Tibial nerve (tissue), 4 donors: ENCODE results near the gene SOWAHB. TPM values are rescaled to one million over a fixed set of nuclear protein-coding genes. Genes with fewer than 3 reads are reported as not detected.

Source experiments
- DNase-seq, 2 donors: peaks; one replicate each; pipeline ENCODE4 v3.0.0-alpha.2; 2019; ENCODE audit warnings: low spot score in 2 of 2
- H3K27ac ChIP-seq, 4 donors: fragments of 200-600 bp; sonication (generic) in 3 of 4; one replicate each; pipeline ENCODE4 v1.5.1; 2017 to 2019; ENCODE audit warnings: mild to moderate bottlenecking in 1 of 4
- H3K27me3 ChIP-seq, 2 donors: fragments of 200-600 bp; sonication (generic) in 1 of 2; one replicate each; pipeline versions ENCODE4 v1.5.1 to v1.6.0; 2017 to 2019
- H3K36me3 ChIP-seq, 3 donors: fragments of 200-600 bp; sonication (generic); one replicate each; pipeline ENCODE4 v1.5.1; 2018 to 2019
- H3K4me1 ChIP-seq, 4 donors: fragments of 200-600 bp; sonication (generic) in 3 of 4; one replicate each; pipeline ENCODE4 v1.5.1; 2017 to 2019
- H3K4me3 ChIP-seq, 4 donors: fragments of 200-600 bp; sonication (generic) in 3 of 4; one replicate each; pipeline ENCODE4 v1.5.1; 2017 to 2019; ENCODE audit warnings: mild to moderate bottlenecking in 1 of 4, moderate library complexity in 1 of 4
- H3K9me3 ChIP-seq, 4 donors: fragments of 200-600 bp; sonication (generic) in 3 of 4; one replicate each; pipeline ENCODE4 v1.5.1; 2017 to 2019
- CTCF ChIP-seq, 5 experiments: fragments of 200-600 bp in 3 of 5; fragments of 450-650 bp in 2 of 5; sonication (generic) in 3 of 5; IDR thresholded peaks; one replicate each; pipeline ENCODE4 v1.5.1; 2016 to 2019; ENCODE audit warnings: antibody characterized with exemption in 5 of 5, mild to moderate bottlenecking in 3 of 5, moderate library complexity in 2 of 5
- EP300 ChIP-seq, 2 donors: sonication (generic); formaldehyde crosslinking; IDR thresholded peaks; one replicate each; pipeline ENCODE4 v1.6.1; 2017; ENCODE audit warnings: antibody characterized with exemption in 2 of 2, mild to moderate bottlenecking in 1 of 2
- POLR2A ChIP-seq, 2 donors: fragments of 450-650 bp; IDR thresholded peaks; one replicate each; pipeline ENCODE4 v1.6.1; 2017; ENCODE audit warnings: antibody characterized with exemption in 2 of 2, mild to moderate bottlenecking in 2 of 2, moderate library complexity in 2 of 2
- WGBS, 2 donors: methylation state at CpG; one replicate each; pipeline ENCODE4 v1.1.5; 2018; 5-methylcytosine and 5-hydroxymethylcytosine counted together
- total RNA-seq, 4 donors: library from RNA; depleted of rRNA; stranded (reverse); fragments of >200 nt; gene quantifications; one replicate each; pipeline ENCODE4 v1.1.0, GENCODE V29; 2016

Gene SOWAHB, protein sequence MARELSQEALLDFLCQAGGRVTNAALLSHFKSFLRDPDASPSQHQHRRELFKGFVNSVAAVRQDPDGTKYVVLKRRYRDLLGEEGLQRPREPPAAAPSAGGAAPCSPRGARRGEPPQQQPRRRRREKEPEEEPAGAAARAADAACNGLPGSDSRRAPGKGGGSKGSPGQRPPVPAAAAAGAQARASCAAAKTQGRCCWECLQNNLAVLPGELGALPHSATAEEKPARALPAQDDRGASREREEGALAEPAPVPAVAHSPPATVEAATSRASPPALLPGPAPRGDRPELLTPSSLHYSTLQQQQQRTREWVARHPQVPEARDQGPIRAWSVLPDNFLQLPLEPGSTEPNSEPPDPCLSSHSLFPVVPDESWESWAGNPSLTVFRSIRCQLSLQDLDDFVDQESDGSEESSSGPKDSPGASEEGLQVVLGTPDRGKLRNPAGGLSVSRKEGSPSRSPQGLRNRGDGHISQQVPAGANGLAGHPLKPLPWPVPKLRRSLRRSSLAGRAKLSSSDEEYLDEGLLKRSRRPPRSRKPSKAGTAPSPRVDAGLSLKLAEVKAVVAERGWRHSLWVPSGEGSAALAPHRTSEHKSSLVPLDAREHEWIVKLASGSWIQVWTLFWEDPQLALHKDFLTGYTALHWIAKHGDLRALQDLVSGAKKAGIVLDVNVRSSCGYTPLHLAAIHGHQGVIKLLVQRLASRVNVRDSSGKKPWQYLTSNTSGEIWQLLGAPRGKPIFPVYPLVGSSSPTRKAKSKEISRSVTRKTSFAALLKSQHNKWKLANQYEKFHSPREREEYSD
- total RNA-seq, result under 1 TPM in 2 of 4 donors, not detected in 2; 0.21 to 0.90 TPM

DNA sequence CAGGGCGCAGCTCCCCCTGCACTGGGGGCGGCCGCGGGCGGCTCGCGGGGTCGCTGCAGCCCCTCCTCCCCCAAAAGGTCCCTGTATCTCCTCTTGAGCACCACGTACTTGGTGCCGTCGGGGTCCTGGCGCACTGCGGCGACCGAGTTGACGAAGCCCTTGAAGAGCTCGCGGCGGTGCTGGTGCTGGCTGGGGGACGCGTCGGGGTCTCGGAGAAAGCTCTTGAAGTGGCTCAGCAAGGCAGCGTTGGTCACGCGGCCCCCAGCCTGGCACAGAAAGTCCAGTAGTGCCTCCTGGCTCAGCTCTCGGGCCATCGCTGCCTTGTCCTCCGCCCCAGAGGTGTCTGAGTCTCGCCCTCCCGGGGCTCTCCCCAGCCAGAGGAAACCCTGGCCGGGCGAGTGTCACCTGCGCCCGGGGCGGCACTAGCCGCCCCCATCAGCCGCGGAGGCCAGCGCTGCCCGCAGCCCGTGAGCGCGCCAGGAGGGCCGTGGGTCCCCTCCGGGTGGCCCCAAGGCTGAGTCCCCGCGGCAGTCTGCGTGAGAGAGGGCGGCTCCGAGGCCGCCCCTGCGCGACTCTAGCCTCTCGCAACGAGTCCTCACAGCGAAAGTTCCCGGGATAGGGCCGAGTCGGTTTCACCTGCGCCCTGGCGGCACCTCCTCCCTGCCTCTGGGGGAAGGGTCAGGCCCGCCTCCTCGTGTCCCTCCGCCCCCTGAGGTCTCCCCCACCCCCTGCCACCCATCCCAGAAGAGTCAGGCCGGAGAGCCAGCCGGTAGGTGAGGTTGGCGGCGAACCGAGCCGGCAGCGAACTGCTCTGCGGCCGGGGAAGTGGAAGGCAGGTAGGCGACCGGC is at the start of gene SOWAHB:
Gene SOWAHB (minus strand): TSS at position 609 of the 849 bp plus-strand sequence. CDS start 295 bp downstream, at position 314.
- Histone ChIP-seq H3K4me3 (peak within 1 kb of the TSS; percentile 29 to 52 (median 45)), H3K27ac (peak within 1 kb of the TSS in 1 of 4 donors; percentile 71), H3K36me3 (no peaks in the 10 kb centered on the region), H3K9me3 (no peaks in the 10 kb centered on the region), H3K27me3 (peaks cover 0 to 54% of the 10 kb centered on the region in 2 donors), H3K4me1 (peaks cover 0 to 22% (median 6%) of the 10 kb centered on the region in 4 donors)
- no peak for TF ChIP-seq POLR2A (IDR thresholded peaks at IDR 0.05)
- no peak for TF ChIP-seq EP300 (IDR thresholded peaks at IDR 0.05)
- no peak for TF ChIP-seq CTCF (IDR thresholded peaks at IDR 0.05)
- WGBS, 2 donors, result 4 to 5% methylated on average over 12 to 65 of the region's 76 CpGs
- DNase-seq, result no peak

GRCh38 chr4:76947369-76947768 is 49.4 kb upstream of the SOWAHB start:
- peak overlapping the region in 2 of 4 donors; percentile 90 to 95 for H3K27ac ChIP-seq
- H3K36me3 ChIP-seq, result no peaks in the 10 kb centered on the region
- 66 to 86% methylated on average over 2 of the region's 2 CpGs for WGBS, 2 donors
- H3K27me3 ChIP-seq, result no peaks in the 10 kb centered on the region
- no peak overlapping the region for H3K4me3 ChIP-seq
- TF ChIP-seq EP300 (IDR thresholded peaks at IDR 0.05), result no peak
- no peak for TF ChIP-seq POLR2A (IDR thresholded peaks at IDR 0.05)
- TF ChIP-seq CTCF (IDR thresholded peaks at IDR 0.05), result no peak
- peaks cover 0 to 18% (median 0%) of the 10 kb centered on the region in 4 donors for H3K9me3 ChIP-seq
- no peak for DNase-seq
- peaks cover 0 to 27% (median 4%) of the 10 kb centered on the region in 4 donors for H3K4me1 ChIP-seq

GRCh38 chr4:76943790-76944189 is 45.8 kb upstream of the SOWAHB start:
- peaks cover 0 to 39% (median 2%) of the 10 kb centered on the region in 4 donors for H3K9me3 ChIP-seq
- WGBS, 2 donors, result 92 to 95% methylated on average over 1 of the region's 1 CpG
- H3K27ac ChIP-seq, result no peak overlapping the region
- H3K4me3 ChIP-seq, result no peak overlapping the region
- no peak for TF ChIP-seq POLR2A (IDR thresholded peaks at IDR 0.05)
- no peak for TF ChIP-seq EP300 (IDR thresholded peaks at IDR 0.05)
- TF ChIP-seq CTCF (IDR thresholded peaks at IDR 0.05), result no peak
- H3K4me1 ChIP-seq, result peaks cover 0 to 13% (median 0%) of the 10 kb centered on the region in 4 donors
- no peaks in the 10 kb centered on the region for H3K27me3 ChIP-seq
- no peaks in the 10 kb centered on the region for H3K36me3 ChIP-seq
- no peak for DNase-seq

- TF ChIP-seq EP300 (IDR thresholded peaks at IDR 0.05) (no peak), POLR2A (IDR thresholded peaks at IDR 0.05) (no peak), CTCF (IDR thresholded peaks at IDR 0.05) (no peak)
- Histone ChIP-seq H3K27ac (no peak overlapping the region), H3K36me3 (no peaks in the 10 kb centered on the region)
Observed at GRCh38 chr4:76943129-76943620, 45.2 kb upstream of the SOWAHB start.

More at GRCh38 chr4:76943129-76943620, 45.2 kb upstream of the SOWAHB start:
- 78 to 79% methylated on average over 6 of the region's 6 CpGs for WGBS, 2 donors
- no peak for DNase-seq
- Histone ChIP-seq H3K27me3 (no peaks in the 10 kb centered on the region), H3K4me1 (peaks cover 0 to 8% (median 0%) of the 10 kb centered on the region in 4 donors), H3K9me3 (peaks cover 0 to 39% (median 2%) of the 10 kb centered on the region in 4 donors), H3K4me3 (no peak overlapping the region)
